K562 (cell line): ENCODE results near the gene NMRK2. TPM values are rescaled to one million over a fixed set of nuclear protein-coding genes. Genes with fewer than 3 reads are reported as not detected.

Experiments
- CBX5 ChIP-seq: IDR thresholded peaks from 2 replicates; pipeline ENCODE4 v1.6.1; 2014; ENCODE audit warnings: low read depth, borderline replicate concordance
- FOXP1 ChIP-seq: sonication (generic); formaldehyde crosslinking; IDR thresholded peaks from 2 replicates; pipeline ENCODE4 v1.8.0; 2022; ENCODE audit warnings: mild to moderate bottlenecking, missing genetic modification reagents
- HIVEP1 ChIP-seq: fragments of 250-450 bp; sonication (Bioruptor Pico); IDR thresholded peaks from 2 replicates; pipeline ENCODE4 v1.4.0; 2020; ENCODE audit warnings: mild to moderate bottlenecking
- L3MBTL2 ChIP-seq: fragments of 450-650 bp; IDR thresholded peaks from 2 replicates; pipeline ENCODE4 v1.6.1; 2016; ENCODE audit warnings: mild to moderate bottlenecking, moderate library complexity
- NCOA6 ChIP-seq: fragments of 450-650 bp; IDR thresholded peaks from 2 replicates; pipeline ENCODE4 v1.6.1; 2017; ENCODE audit warnings: mild to moderate bottlenecking
- POLR2AphosphoS5 ChIP-seq: IDR thresholded peaks from 2 replicates; pipeline ENCODE4 v1.6.1; 2011; ENCODE audit warnings: mild to moderate bottlenecking, low read depth, low read length, moderate library complexity; ENCODE audit not compliant: control insufficient read depth, insufficient read depth
- USF1 ChIP-seq: sonication (generic); formaldehyde crosslinking; IDR thresholded peaks from 2 replicates; pipeline ENCODE4 v1.9.0; 2022; ENCODE audit warnings: mild to moderate bottlenecking, missing genetic modification reagents
- ZEB2 ChIP-seq: fragments of 450-650 bp; IDR thresholded peaks from 2 replicates; pipeline ENCODE4 v1.6.1; 2016
- ZNF551 ChIP-seq: fragments of 250-450 bp; sonication (Bioruptor Pico); IDR thresholded peaks from 2 replicates; pipeline ENCODE4 v1.5.0; 2021; ENCODE audit warnings: mild to moderate bottlenecking, moderate library complexity
- ZNF644 ChIP-seq: fragments of 200-800 bp; sonication (Bioruptor generic); IDR thresholded peaks from 2 replicates; pipeline ENCODE4 v1.6.1; 2016; ENCODE audit warnings: low read depth, missing genetic modification characterization, missing compliant biosample characterization
- polyA plus RNA-seq, 8 experiments: library from polyadenylated mRNA; depleted of rRNA in 4 of 8; stranded (reverse) in 5 of 8; unstranded in 3 of 8; fragments of >200 nt; fragmentation: Nextera tagmentation in 2 of 8; fragmentation: Illumina TruSeq in 1 of 8; extraction: Ambion mirVana in 2 of 8; extraction: Trizol in 1 of 8; gene quantifications; 2 replicates each; pipeline versions ENCODE4 v1.2.1 to v1.2.3, GENCODE V29; 2011 to 2014; ENCODE audit warnings: inconsistent platforms in 1 of 8, missing spikeins in 1 of 8
- total RNA-seq, 7 experiments: library from RNA; depleted of rRNA in 6 of 7; stranded (reverse); fragments of >200 nt in 6 of 7; fragmentation: Illumina TruSeq in 2 of 7; extraction: Trizol in 2 of 7; gene quantifications; 2 replicates each; pipeline versions ENCODE4 v1.2.1 to v1.2.3, GENCODE V29; 2011 to 2021; ENCODE audit warnings: low replicate concordance in 1 of 7
- TF ChIP-seq, protein P1 (sequence below): fragments of 250-450 bp; sonication (Bioruptor Pico); IDR thresholded peaks from 2 replicates; pipeline ENCODE4 v1.4.0; 2020; ENCODE audit warnings: borderline replicate concordance
- TF ChIP-seq, protein P2 (sequence below): fragments of 450-650 bp; IDR thresholded peaks from 2 replicates; pipeline ENCODE4 v1.6.1; 2016; ENCODE audit warnings: mild to moderate bottlenecking, moderate library complexity

The NMRK2 gene
- total and polyA plus RNA-seq, 9 of the 15 experiments (the other 6 are each of a cell fraction or from before 2014, with no cell fraction given), result not detected

GRCh38 chr19:3983936-3984583 is 51.2 kb downstream of the NMRK2 start (continued):
- TF ChIP-seq, protein P1, sequence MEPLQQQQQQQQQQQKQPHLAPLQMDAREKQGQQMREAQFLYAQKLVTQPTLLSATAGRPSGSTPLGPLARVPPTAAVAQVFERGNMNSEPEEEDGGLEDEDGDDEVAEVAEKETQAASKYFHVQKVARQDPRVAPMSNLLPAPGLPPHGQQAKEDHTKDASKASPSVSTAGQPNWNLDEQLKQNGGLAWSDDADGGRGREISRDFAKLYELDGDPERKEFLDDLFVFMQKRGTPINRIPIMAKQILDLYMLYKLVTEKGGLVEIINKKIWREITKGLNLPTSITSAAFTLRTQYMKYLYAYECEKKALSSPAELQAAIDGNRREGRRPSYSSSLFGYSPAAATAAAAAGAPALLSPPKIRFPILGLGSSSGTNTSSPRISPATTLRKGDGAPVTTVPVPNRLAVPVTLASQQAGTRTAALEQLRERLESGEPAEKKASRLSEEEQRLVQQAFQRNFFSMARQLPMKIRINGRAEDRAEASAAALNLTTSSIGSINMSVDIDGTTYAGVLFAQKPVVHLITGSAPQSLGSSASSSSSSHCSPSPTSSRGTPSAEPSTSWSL, result no peak
- TF ChIP-seq HIVEP1 (CRISPR knock-in tag) (no peak), ZNF644 (tag) (no peak), POLR2AphosphoS5 (peak; percentile 33; the same call in 1 of the 2 replicates), L3MBTL2 (no peak), ZEB2 (no peak), ZNF551 (CRISPR knock-in tag) (no peak), NCOA6 (no peak), CBX5 (no peak), FOXP1 (CRISPR knock-in tag) (0 out of 2 replicates have a peak, but pooled peaks have one; percentile 59), USF1 (peak; percentile 68)
- TF ChIP-seq, protein P2, sequence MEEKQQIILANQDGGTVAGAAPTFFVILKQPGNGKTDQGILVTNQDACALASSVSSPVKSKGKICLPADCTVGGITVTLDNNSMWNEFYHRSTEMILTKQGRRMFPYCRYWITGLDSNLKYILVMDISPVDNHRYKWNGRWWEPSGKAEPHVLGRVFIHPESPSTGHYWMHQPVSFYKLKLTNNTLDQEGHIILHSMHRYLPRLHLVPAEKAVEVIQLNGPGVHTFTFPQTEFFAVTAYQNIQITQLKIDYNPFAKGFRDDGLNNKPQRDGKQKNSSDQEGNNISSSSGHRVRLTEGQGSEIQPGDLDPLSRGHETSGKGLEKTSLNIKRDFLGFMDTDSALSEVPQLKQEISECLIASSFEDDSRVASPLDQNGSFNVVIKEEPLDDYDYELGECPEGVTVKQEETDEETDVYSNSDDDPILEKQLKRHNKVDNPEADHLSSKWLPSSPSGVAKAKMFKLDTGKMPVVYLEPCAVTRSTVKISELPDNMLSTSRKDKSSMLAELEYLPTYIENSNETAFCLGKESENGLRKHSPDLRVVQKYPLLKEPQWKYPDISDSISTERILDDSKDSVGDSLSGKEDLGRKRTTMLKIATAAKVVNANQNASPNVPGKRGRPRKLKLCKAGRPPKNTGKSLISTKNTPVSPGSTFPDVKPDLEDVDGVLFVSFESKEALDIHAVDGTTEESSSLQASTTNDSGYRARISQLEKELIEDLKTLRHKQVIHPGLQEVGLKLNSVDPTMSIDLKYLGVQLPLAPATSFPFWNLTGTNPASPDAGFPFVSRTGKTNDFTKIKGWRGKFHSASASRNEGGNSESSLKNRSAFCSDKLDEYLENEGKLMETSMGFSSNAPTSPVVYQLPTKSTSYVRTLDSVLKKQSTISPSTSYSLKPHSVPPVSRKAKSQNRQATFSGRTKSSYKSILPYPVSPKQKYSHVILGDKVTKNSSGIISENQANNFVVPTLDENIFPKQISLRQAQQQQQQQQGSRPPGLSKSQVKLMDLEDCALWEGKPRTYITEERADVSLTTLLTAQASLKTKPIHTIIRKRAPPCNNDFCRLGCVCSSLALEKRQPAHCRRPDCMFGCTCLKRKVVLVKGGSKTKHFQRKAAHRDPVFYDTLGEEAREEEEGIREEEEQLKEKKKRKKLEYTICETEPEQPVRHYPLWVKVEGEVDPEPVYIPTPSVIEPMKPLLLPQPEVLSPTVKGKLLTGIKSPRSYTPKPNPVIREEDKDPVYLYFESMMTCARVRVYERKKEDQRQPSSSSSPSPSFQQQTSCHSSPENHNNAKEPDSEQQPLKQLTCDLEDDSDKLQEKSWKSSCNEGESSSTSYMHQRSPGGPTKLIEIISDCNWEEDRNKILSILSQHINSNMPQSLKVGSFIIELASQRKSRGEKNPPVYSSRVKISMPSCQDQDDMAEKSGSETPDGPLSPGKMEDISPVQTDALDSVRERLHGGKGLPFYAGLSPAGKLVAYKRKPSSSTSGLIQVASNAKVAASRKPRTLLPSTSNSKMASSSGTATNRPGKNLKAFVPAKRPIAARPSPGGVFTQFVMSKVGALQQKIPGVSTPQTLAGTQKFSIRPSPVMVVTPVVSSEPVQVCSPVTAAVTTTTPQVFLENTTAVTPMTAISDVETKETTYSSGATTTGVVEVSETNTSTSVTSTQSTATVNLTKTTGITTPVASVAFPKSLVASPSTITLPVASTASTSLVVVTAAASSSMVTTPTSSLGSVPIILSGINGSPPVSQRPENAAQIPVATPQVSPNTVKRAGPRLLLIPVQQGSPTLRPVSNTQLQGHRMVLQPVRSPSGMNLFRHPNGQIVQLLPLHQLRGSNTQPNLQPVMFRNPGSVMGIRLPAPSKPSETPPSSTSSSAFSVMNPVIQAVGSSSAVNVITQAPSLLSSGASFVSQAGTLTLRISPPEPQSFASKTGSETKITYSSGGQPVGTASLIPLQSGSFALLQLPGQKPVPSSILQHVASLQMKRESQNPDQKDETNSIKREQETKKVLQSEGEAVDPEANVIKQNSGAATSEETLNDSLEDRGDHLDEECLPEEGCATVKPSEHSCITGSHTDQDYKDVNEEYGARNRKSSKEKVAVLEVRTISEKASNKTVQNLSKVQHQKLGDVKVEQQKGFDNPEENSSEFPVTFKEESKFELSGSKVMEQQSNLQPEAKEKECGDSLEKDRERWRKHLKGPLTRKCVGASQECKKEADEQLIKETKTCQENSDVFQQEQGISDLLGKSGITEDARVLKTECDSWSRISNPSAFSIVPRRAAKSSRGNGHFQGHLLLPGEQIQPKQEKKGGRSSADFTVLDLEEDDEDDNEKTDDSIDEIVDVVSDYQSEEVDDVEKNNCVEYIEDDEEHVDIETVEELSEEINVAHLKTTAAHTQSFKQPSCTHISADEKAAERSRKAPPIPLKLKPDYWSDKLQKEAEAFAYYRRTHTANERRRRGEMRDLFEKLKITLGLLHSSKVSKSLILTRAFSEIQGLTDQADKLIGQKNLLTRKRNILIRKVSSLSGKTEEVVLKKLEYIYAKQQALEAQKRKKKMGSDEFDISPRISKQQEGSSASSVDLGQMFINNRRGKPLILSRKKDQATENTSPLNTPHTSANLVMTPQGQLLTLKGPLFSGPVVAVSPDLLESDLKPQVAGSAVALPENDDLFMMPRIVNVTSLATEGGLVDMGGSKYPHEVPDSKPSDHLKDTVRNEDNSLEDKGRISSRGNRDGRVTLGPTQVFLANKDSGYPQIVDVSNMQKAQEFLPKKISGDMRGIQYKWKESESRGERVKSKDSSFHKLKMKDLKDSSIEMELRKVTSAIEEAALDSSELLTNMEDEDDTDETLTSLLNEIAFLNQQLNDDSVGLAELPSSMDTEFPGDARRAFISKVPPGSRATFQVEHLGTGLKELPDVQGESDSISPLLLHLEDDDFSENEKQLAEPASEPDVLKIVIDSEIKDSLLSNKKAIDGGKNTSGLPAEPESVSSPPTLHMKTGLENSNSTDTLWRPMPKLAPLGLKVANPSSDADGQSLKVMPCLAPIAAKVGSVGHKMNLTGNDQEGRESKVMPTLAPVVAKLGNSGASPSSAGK, result no peak
